Gastroesophageal sphincter (tissue), 4 donors: ENCODE data around the gene SH3PXD2A. TPM values are rescaled to one million over a fixed set of nuclear protein-coding genes. Genes with fewer than 3 reads are reported as not detected.

Source experiments
- ATAC-seq: fragments of 150-250 bp; one replicate; pipeline ENCODE4 v1.9.1; 2016; ENCODE audit warnings: mild to moderate bottlenecking, moderate library complexity
- H3K27ac ChIP-seq, 4 donors: fragments of 200-600 bp; sonication (generic) in 3 of 4; 1 replicate in 3 of 4; 2 replicates in 1 of 4; pipeline ENCODE4 v1.5.1; 2016 to 2019
- H3K27me3 ChIP-seq: fragments of 200-600 bp; sonication (generic); one replicate; pipeline ENCODE4 v1.5.1; 2019
- H3K36me3 ChIP-seq, 2 donors: fragments of 200-600 bp; sonication (generic); one replicate each; pipeline ENCODE4 v1.5.1; 2019; ENCODE audit warnings: control low read depth in 1 of 2
- H3K4me1 ChIP-seq, 3 donors: fragments of 200-600 bp; sonication (generic); 1 replicate in 2 of 3; 2 replicates in 1 of 3; pipeline ENCODE4 v1.5.1; 2016 to 2019; ENCODE audit warnings: control low read depth in 2 of 3
- H3K4me3 ChIP-seq, 2 donors: fragments of 200-600 bp; sonication (generic); one replicate each; pipeline ENCODE4 v1.5.1; 2019; ENCODE audit warnings: mild to moderate bottlenecking in 1 of 2, moderate library complexity in 1 of 2
- H3K9me3 ChIP-seq, 3 donors: fragments of 200-600 bp; sonication (generic); one replicate each; pipeline ENCODE4 v1.5.1; 2017 to 2019; ENCODE audit warnings: control low read depth in 2 of 3
- EP300 ChIP-seq: sonication (generic); formaldehyde crosslinking; IDR thresholded peaks from one replicate; pipeline ENCODE4 v1.6.1; 2017; ENCODE audit warnings: antibody characterized with exemption, mild to moderate bottlenecking
- POLR2A ChIP-seq, 2 donors: fragments of 450-650 bp; IDR thresholded peaks; one replicate each; pipeline ENCODE4 v1.6.1; 2017; ENCODE audit warnings: antibody characterized with exemption in 2 of 2, mild to moderate bottlenecking in 2 of 2, moderate library complexity in 1 of 2
- POLR2AphosphoS5 ChIP-seq: sonication (generic); formaldehyde crosslinking; IDR thresholded peaks from one replicate; pipeline ENCODE4 v1.6.1; 2017; ENCODE audit warnings: antibody characterized with exemption
- WGBS, 2 donors: methylation state at CpG; one replicate each; pipeline ENCODE4 v1.1.5; 2018; ENCODE audit warnings: low coverage in 1 of 2; 5-methylcytosine and 5-hydroxymethylcytosine counted together
- total RNA-seq, 4 donors: library from RNA; depleted of rRNA; stranded (reverse); fragments of >200 nt; gene quantifications; one replicate each; pipeline ENCODE4 v1.1.0, GENCODE V29; 2016
- TF ChIP-seq, protein P1 (sequence below), 4 experiments: fragments of 200-600 bp in 2 of 4; fragments of 450-650 bp in 2 of 4; sonication (generic) in 1 of 4; IDR thresholded peaks; one replicate each; pipeline ENCODE4 v1.5.1; 2017 to 2019; ENCODE audit warnings: antibody characterized with exemption in 4 of 4, mild to moderate bottlenecking in 2 of 4, moderate library complexity in 2 of 4

The SH3PXD2A gene
- total RNA-seq, 4 donors from 2014 or later = 31.2 to 65.2 (median 39.5) TPM

DNA sequence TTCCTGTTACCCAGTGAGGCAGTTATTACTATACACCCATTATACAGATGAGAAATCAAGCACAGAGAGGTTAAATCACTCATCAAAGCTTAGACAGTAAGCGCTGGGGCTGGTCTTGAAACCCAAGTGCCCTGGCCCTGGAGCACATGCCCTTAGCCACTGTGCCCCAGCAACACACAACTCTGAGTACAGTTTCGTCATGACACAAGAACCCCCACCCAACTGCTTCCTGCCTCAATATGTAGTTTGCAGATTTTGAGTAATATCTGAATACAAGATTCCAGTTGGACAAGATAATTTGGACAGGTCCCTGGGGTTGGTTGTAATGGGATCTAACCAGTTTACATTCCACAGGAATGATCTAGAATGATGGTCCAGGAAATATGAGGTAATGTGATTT lies 62.8 kb downstream of the SH3PXD2A start:
- H3K4me3 ChIP-seq = no peak overlapping the region
- no peaks in the 10 kb centered on the region for H3K9me3 ChIP-seq
- WGBS, 2 donors = 75% methylated on average over 2 of the region's 2 CpGs; no CpG with 5 or more reads in 1 of the 2 donors
- peak overlapping the region in 1 of 4 donors; percentile 10 for H3K27ac ChIP-seq
- H3K4me1 ChIP-seq = peaks cover 0 to 30% (median 15%) of the 10 kb centered on the region in 3 donors
- no peaks in the 10 kb centered on the region for H3K27me3 ChIP-seq
- no peaks in the 10 kb centered on the region for H3K36me3 ChIP-seq
- TF ChIP-seq POLR2AphosphoS5 (no peak), EP300 (no peak), POLR2A (IDR thresholded peaks at IDR 0.05) (no peak)
- TF ChIP-seq, protein P1, sequence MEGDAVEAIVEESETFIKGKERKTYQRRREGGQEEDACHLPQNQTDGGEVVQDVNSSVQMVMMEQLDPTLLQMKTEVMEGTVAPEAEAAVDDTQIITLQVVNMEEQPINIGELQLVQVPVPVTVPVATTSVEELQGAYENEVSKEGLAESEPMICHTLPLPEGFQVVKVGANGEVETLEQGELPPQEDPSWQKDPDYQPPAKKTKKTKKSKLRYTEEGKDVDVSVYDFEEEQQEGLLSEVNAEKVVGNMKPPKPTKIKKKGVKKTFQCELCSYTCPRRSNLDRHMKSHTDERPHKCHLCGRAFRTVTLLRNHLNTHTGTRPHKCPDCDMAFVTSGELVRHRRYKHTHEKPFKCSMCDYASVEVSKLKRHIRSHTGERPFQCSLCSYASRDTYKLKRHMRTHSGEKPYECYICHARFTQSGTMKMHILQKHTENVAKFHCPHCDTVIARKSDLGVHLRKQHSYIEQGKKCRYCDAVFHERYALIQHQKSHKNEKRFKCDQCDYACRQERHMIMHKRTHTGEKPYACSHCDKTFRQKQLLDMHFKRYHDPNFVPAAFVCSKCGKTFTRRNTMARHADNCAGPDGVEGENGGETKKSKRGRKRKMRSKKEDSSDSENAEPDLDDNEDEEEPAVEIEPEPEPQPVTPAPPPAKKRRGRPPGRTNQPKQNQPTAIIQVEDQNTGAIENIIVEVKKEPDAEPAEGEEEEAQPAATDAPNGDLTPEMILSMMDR (IDR thresholded peaks at IDR 0.05) = no peak
- ATAC-seq = peak; percentile 47

DNA sequence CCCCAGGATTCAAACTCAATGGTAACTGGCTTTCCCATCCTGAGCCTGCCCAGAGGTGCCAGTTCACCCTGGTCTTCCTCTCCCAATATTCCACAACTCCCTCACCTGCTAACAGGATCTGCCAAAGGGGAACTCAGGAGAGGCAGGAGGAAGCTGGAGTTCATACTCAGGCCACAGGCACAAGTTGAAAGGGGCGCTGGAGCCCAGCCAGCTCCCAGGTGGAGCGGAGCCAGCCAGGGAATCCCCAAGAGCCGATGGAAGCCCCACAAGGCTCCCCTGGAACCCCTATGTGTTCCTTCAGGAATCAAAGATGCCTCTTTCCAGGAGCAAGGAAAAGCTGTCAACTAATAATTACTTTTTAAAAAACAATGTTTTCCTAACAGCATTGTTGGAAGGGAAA lies 63.5 kb downstream of the SH3PXD2A start:
- Histone ChIP-seq H3K36me3 (no peaks in the 10 kb centered on the region), H3K4me3 (no peak overlapping the region), H3K27ac (peak overlapping the region in 1 of 4 donors; percentile 10), H3K9me3 (no peaks in the 10 kb centered on the region), H3K4me1 (peaks cover 0 to 36% (median 18%) of the 10 kb centered on the region in 3 donors), H3K27me3 (no peaks in the 10 kb centered on the region)
- 60% methylated on average over 1 of the region's 3 CpGs; no CpG with 5 or more reads in 1 of the 2 donors for WGBS, 2 donors
- TF ChIP-seq POLR2AphosphoS5 (no peak), POLR2A (IDR thresholded peaks at IDR 0.05) (no peak), EP300 (no peak)
- TF ChIP-seq, protein P1 (IDR thresholded peaks at IDR 0.05) = no peak
- no peak for ATAC-seq

DNA sequence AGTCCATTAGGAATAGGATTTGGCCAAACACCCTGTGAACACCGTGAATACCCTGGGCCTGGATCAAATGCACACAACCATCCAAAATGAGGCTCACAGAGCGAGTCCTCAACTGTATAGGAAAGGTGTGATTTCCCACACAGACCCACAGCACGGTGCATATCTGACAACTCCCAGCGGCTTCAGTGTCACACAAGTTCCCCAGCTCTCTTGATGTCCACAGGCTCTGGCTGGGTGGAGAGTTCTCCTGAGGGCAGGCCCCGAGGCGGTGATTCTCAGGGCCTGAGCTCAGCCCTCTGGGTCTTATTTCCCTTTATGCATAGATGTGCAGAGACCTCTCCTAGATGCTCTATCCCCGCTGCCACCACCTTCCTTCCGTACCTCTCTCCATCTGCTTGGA lies 64.1 kb downstream of the SH3PXD2A start:
- Histone ChIP-seq H3K4me3 (no peak overlapping the region), H3K27me3 (no peaks in the 10 kb centered on the region), H3K9me3 (no peaks in the 10 kb centered on the region), H3K27ac (no peak overlapping the region), H3K36me3 (no peaks in the 10 kb centered on the region), H3K4me1 (peaks cover 0 to 42% (median 18%) of the 10 kb centered on the region in 3 donors)
- 94 to 100% methylated on average over 2 to 3 of the region's 8 CpGs for WGBS, 2 donors
- TF ChIP-seq, protein P1 (IDR thresholded peaks at IDR 0.05) = no peak
- TF ChIP-seq EP300 (no peak), POLR2A (IDR thresholded peaks at IDR 0.05) (no peak), POLR2AphosphoS5 (no peak)
- ATAC-seq = no peak

DNA sequence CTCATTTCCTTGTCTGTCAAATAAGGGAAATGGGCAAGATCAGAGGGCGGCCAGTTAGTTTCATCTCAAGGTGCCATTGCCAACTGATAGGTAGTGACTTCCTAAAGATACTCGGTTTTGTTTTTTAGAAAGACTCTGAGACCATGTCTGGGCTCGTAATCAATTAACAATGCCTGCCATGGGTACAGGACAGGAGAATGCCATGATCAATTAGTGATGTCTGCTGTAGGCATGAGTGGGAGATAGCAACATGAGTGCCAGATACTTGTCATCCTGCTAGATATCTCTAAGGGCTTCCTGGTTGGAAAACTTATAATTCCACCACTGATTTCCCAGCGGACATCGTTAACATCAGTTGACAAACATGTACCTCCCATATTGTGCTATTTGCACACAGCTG lies 64.8 kb downstream of the SH3PXD2A start:
- Histone ChIP-seq H3K36me3 (no peaks in the 10 kb centered on the region), H3K27me3 (no peaks in the 10 kb centered on the region), H3K4me3 (no peak overlapping the region), H3K27ac (no peak overlapping the region), H3K4me1 (peaks cover 0 to 48% (median 18%) of the 10 kb centered on the region in 3 donors), H3K9me3 (no peaks in the 10 kb centered on the region)
- no peak for TF ChIP-seq EP300
- ATAC-seq = no peak
- 90 to 98% methylated on average over 2 to 5 of the region's 5 CpGs for WGBS, 2 donors

DNA sequence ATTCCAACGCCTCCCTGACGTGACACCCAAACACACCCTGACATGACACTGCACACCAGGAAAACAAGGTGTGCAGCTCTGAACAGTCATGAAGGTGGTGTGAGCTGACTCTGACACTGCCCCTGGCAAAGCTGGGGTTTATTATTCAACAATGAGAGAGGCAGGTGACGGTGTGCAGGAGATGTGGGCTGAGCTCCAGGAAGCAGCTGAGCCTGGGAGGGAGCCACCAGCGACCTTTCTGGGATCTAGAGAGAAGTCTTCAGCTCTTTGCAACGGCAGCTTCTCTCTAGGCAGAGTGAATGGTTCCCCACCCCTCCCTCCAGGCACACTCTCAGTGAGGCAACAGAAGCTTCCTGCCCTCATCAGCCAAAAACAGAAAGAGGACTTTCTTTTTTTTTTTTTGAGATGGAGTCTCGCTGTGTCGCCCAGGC lies 65.6 kb downstream of the SH3PXD2A start:
- H3K27me3 ChIP-seq = no peaks in the 10 kb centered on the region
- H3K4me1 ChIP-seq = peaks cover 0 to 46% (median 18%) of the 10 kb centered on the region in 3 donors
- H3K9me3 ChIP-seq = no peaks in the 10 kb centered on the region
- 43% methylated on average over 2 of the region's 7 CpGs; no CpG with 5 or more reads in 1 of the 2 donors for WGBS, 2 donors
- no peaks in the 10 kb centered on the region for H3K36me3 ChIP-seq
- H3K4me3 ChIP-seq = no peak overlapping the region
- ATAC-seq = no peak
- H3K27ac ChIP-seq = no peak overlapping the region
- TF ChIP-seq POLR2AphosphoS5 (no peak), POLR2A (IDR thresholded peaks at IDR 0.05) (no peak), EP300 (no peak)
- TF ChIP-seq, protein P1 (IDR thresholded peaks at IDR 0.05) = no peak
